ENCODE data around the gene PPP1R17. TPM values are rescaled to one million over a fixed set of nuclear protein-coding genes. Genes with fewer than 3 reads are reported as not detected.

The PPP1R17 gene
- total and polyA plus RNA-seq, 2 donors (not counting 1 experiment from before 2014, with no cell fraction given), result 0.20 TPM; not detected in 1

- H3K27me3 ChIP-seq (replicated peaks in 1 of 4; ENCODE audit: control extremely low read depth in 1 of 4, control insufficient read depth in 3 of 4, insufficient read depth in 4 of 4, low read length in 3 of 4), result peaks cover 0 to 4% (median 0%) of the 10 kb centered on the region in 4 experiments
- H3K4me3 ChIP-seq (ENCODE audit: control extremely low read depth in 1 of 5, extremely low read depth in 1 of 5, insufficient read depth in 1 of 5, low read depth in 2 of 5, low read length in 4 of 5), result no peak overlapping the region
- intact Hi-C loops (cut with micrococcal nuclease), result no loop called here
- H3K79me2 ChIP-seq (ENCODE audit: control insufficient read depth, insufficient read depth, low read length), result no peaks in the 10 kb centered on the region
- TF ChIP-seq CTCF (IDR thresholded peaks at IDR 0.05) (no peak), EZH2 (IDR thresholded peaks at IDR 0.05; ENCODE audit: borderline replicate concordance, insufficient read depth, low read depth, low read length, poor library complexity, severe bottlenecking) (no peak)
- H3K27ac Mint-ChIP-seq, result no peak overlapping the region
- no peak overlapping the region for H3K4me3 Mint-ChIP-seq
- DNase-seq, result no peak
- peaks cover 26% of the 10 kb centered on the region for H3K27me3 Mint-ChIP-seq
- ATAC-seq (ENCODE audit: low read depth), result no peak
- ChIA-PET CTCF (no interaction called here), POLR2A (no interaction called here)
- no peaks in the 10 kb centered on the region for H3K9me3 Mint-ChIP-seq (ENCODE audit: insufficient read depth)
- H4K20me1 ChIP-seq (ENCODE audit: control insufficient read depth, insufficient read depth, low read length, poor library complexity, severe bottlenecking), result no peaks in the 10 kb centered on the region
- no peak overlapping the region for H3K27ac ChIP-seq (ENCODE audit: low read length in 2 of 2)
- H2AFZ ChIP-seq (ENCODE audit: insufficient read depth, low read depth, low read length, poor library complexity, severe bottlenecking), result no peak overlapping the region
- peaks cover 0 to 6% (median 0%) of the 10 kb centered on the region in 3 donors for H3K9me3 ChIP-seq (ENCODE audit: control extremely low read depth in 1 of 3, control insufficient read depth in 2 of 3, insufficient read depth in 1 of 3, low read length in 2 of 3)
- H3K4me1 ChIP-seq (ENCODE audit: control insufficient read depth in 2 of 2, insufficient read depth in 2 of 2, low read length in 2 of 2), result no peaks in the 10 kb centered on the region
- no peak overlapping the region for H3K9ac ChIP-seq (ENCODE audit: low read length)
- H3K4me1 Mint-ChIP-seq, result no peaks in the 10 kb centered on the region
- no peaks in the 10 kb centered on the region for H3K36me3 ChIP-seq (replicated peaks in 1 of 2; ENCODE audit: control extremely low read depth in 1 of 2, control insufficient read depth in 1 of 2, extremely low read depth in 1 of 2, insufficient read depth in 2 of 2, low read length in 1 of 2)
- no peak overlapping the region for H3K4me2 ChIP-seq (replicated peaks; ENCODE audit: low read depth, low read length, poor library complexity, severe bottlenecking)
These were observed 17.6 kb upstream of the PPP1R17 start for GRCh38 chr7:31669461-31669860.

- CTCF ChIA-PET, result no interaction called here
- Mint-ChIP-seq H3K9me3 (ENCODE audit: insufficient read depth) (no peaks in the 10 kb centered on the region), H3K4me1 (no peaks in the 10 kb centered on the region), H3K27ac (no peak overlapping the region), H3K27me3 (no peaks in the 10 kb centered on the region), H3K4me3 (no peak overlapping the region)
- Histone ChIP-seq H3K4me1 (ENCODE audit: control insufficient read depth in 2 of 2, insufficient read depth in 2 of 2, low read length in 2 of 2) (no peaks in the 10 kb centered on the region), H3K4me2 (replicated peaks; ENCODE audit: low read depth, low read length, poor library complexity, severe bottlenecking) (no peak overlapping the region), H3K27me3 (replicated peaks in 1 of 4; ENCODE audit: control extremely low read depth in 1 of 4, control insufficient read depth in 3 of 4, insufficient read depth in 4 of 4, low read length in 3 of 4) (no peaks in the 10 kb centered on the region), H3K9me3 (ENCODE audit: control extremely low read depth in 1 of 3, control insufficient read depth in 2 of 3, insufficient read depth in 1 of 3, low read length in 2 of 3) (no peaks in the 10 kb centered on the region), H3K4me3 (ENCODE audit: control extremely low read depth in 1 of 5, extremely low read depth in 1 of 5, insufficient read depth in 1 of 5, low read depth in 2 of 5, low read length in 4 of 5) (no peak overlapping the region), H3K36me3 (replicated peaks in 1 of 2; ENCODE audit: control extremely low read depth in 1 of 2, control insufficient read depth in 1 of 2, extremely low read depth in 1 of 2, insufficient read depth in 2 of 2, low read length in 1 of 2) (no peaks in the 10 kb centered on the region), H2AFZ (ENCODE audit: insufficient read depth, low read depth, low read length, poor library complexity, severe bottlenecking) (no peak overlapping the region), H3K9ac (ENCODE audit: low read length) (no peak overlapping the region), H4K20me1 (ENCODE audit: control insufficient read depth, insufficient read depth, low read length, poor library complexity, severe bottlenecking) (no peaks in the 10 kb centered on the region), H3K79me2 (ENCODE audit: control insufficient read depth, insufficient read depth, low read length) (no peaks in the 10 kb centered on the region), H3K27ac (ENCODE audit: low read length in 2 of 2) (no peak overlapping the region)
- ATAC-seq (ENCODE audit: low read depth), result no peak
- TF ChIP-seq CTCF (IDR thresholded peaks at IDR 0.05), result no peak
- no peak for TF ChIP-seq EZH2 (IDR thresholded peaks at IDR 0.05; ENCODE audit: borderline replicate concordance, insufficient read depth, low read depth, low read length, poor library complexity, severe bottlenecking)
- intact Hi-C loops (cut with micrococcal nuclease), result no loop called here
- DNase-seq, result no peak
- POLR2A ChIA-PET, result no interaction called here
- 93% methylated on average over 7 of the region's 12 CpGs for WGBS (ENCODE audit: insufficient coverage)
These were observed 7.3 kb upstream of the PPP1R17 start for GRCh38 chr7:31679574-31680305.

Data from B cell (primary cell).